Hepatocyte (in vitro differentiated cells): ENCODE results near the gene C11orf71. TPM values are rescaled to one million over a fixed set of nuclear protein-coding genes. Genes with fewer than 3 reads are reported as not detected.

ENCODE experiments used
- DNase-seq: peaks from one replicate; pipeline ENCODE4 v3.0.0-alpha.2; 2016; ENCODE audit warnings: low spot score
- H2AFZ ChIP-seq: fragments of 200-600 bp; sonication (generic); 2 replicates; pipeline ENCODE4 v1.6.0; 2016; ENCODE audit warnings: antibody characterized with exemption, mild to moderate bottlenecking
- H3K27ac ChIP-seq: fragments of 200-600 bp; sonication (generic); 2 replicates; pipeline ENCODE4 v1.5.1; 2016; ENCODE audit warnings: mild to moderate bottlenecking
- H3K27me3 ChIP-seq: fragments of 200-600 bp; sonication (generic); 2 replicates; pipeline ENCODE4 v1.6.1; 2016
- H3K36me3 ChIP-seq: fragments of 200-600 bp; sonication (generic); replicated peaks from 2 replicates; pipeline ENCODE4 v1.5.1; 2016; ENCODE audit warnings: low read depth; ENCODE audit not compliant: insufficient read depth
- H3K4me1 ChIP-seq: fragments of 200-600 bp; sonication (generic); 2 replicates; pipeline ENCODE4 v1.5.1; 2016; ENCODE audit warnings: mild to moderate bottlenecking, moderate library complexity; ENCODE audit not compliant: insufficient read depth
- H3K4me2 ChIP-seq: fragments of 200-600 bp; sonication (generic); 2 replicates; pipeline ENCODE4 v1.6.0; 2016
- H3K4me3 ChIP-seq: fragments of 200-600 bp; sonication (generic); 2 replicates; pipeline ENCODE4 v1.5.1; 2016; ENCODE audit warnings: mild to moderate bottlenecking
- H3K79me2 ChIP-seq: fragments of 200-600 bp; sonication (generic); 2 replicates; pipeline ENCODE4 v1.6.0; 2017; ENCODE audit warnings: mild to moderate bottlenecking
- H3K9me2 ChIP-seq: fragments of 200-600 bp; sonication (generic); replicated peaks from 2 replicates; pipeline ENCODE4 v1.6.0; 2017; ENCODE audit warnings: mild to moderate bottlenecking; ENCODE audit not compliant: insufficient read depth
- H3K9me3 ChIP-seq: fragments of 200-600 bp; sonication (generic); 2 replicates; pipeline ENCODE4 v1.5.1; 2016; ENCODE audit warnings: low read depth, mild to moderate bottlenecking
- H4K20me1 ChIP-seq: fragments of 200-600 bp; sonication (generic); 2 replicates; pipeline ENCODE4 v1.6.0; 2016; ENCODE audit warnings: mild to moderate bottlenecking; ENCODE audit not compliant: insufficient read depth, poor library complexity, severe bottlenecking
- CTCF ChIP-seq: fragments of 200-600 bp; sonication (generic); IDR thresholded peaks from 2 replicates; pipeline ENCODE4 v1.5.1; 2016; ENCODE audit warnings: antibody characterized with exemption, mild to moderate bottlenecking; ENCODE audit not compliant: poor library complexity
- EZH2 ChIP-seq: fragments of 200-600 bp; sonication (generic); IDR thresholded peaks from 2 replicates; pipeline ENCODE4 v1.6.1; 2016; ENCODE audit warnings: antibody characterized with exemption, mild to moderate bottlenecking, borderline replicate concordance
- EZH2phosphoT487 ChIP-seq: fragments of 200-600 bp; sonication (generic); IDR thresholded peaks from one replicate; pipeline ENCODE4 v1.6.1; 2018; ENCODE audit warnings: antibody characterized with exemption, mild to moderate bottlenecking, low read depth, moderate library complexity; ENCODE audit not compliant: unreplicated experiment, severe bottlenecking
- whole genome bisulfite sequencing: methylation state at CpG from one replicate; pipeline ENCODE4 v1.1.6; 2016; ENCODE audit warnings: low lambda C conversion rate; ENCODE audit errors: missing lambda C conversion rate; 5-methylcytosine and 5-hydroxymethylcytosine counted together
- polyA plus RNA-seq: library from polyadenylated mRNA; unstranded; fragments of >200 nt; fragmentation: Nextera tagmentation; extraction: Ambion mirVana; gene quantifications from 2 replicates; pipeline ENCODE4 v1.2.1, GENCODE V29; 2016
- total RNA-seq: library from RNA; depleted of rRNA; stranded (reverse); fragments of >200 nt; gene quantifications from 2 replicates; pipeline ENCODE4 v1.2.3, GENCODE V29; 2014

Gene C11orf71
- total and polyA plus RNA-seq, 2 experiments from 2014 or later: 6.4 to 8.1 TPM

GRCh38 chr11:114438303-114438702 lies 38.0 kb upstream of the C11orf71 start:
- H3K27me3 ChIP-seq: no peaks in the 10 kb centered on the region
- no peak for TF ChIP-seq EZH2
- TF ChIP-seq EZH2phosphoT487: no peak
- no peak for TF ChIP-seq CTCF
- peak overlapping the region; percentile 13 for H3K27ac ChIP-seq
- no peaks in the 10 kb centered on the region for H3K9me2 ChIP-seq
- peak overlapping the region; percentile 70 for H3K4me2 ChIP-seq
- no peaks in the 10 kb centered on the region for H3K9me3 ChIP-seq
- no peaks in the 10 kb centered on the region for H3K36me3 ChIP-seq
- peaks cover 29% of the 10 kb centered on the region for H3K79me2 ChIP-seq
- no peak overlapping the region for H3K4me3 ChIP-seq
- WGBS: 37% methylated on average over 6 of the region's 6 CpGs
- no peak overlapping the region for H2AFZ ChIP-seq
- H4K20me1 ChIP-seq: no peaks in the 10 kb centered on the region
- peak; percentile 13 for DNase-seq
- peaks cover 20% of the 10 kb centered on the region for H3K4me1 ChIP-seq

DNA sequence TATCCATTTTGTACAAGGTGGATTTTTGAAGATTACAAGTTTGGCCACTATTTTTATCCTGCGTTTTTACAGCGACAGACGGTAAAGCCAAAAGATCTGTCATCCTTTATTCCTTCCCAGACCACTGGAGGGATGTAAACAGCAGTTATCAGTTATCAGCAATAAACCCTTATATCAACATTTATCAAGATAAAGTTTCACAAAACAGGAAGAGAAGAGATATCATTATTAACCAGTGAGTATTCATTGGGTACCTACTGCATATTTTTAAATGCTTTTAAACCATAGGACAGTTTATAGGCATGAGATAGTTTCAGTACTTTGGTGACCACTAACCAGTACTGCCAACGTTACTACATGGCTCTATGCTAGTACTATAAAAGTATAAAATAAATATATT lies 33.1 kb upstream of the C11orf71 start:
- H3K27me3 ChIP-seq: no peaks in the 10 kb centered on the region
- no peak overlapping the region for H3K27ac ChIP-seq
- H3K4me3 ChIP-seq: no peak overlapping the region
- H3K36me3 ChIP-seq: no peaks in the 10 kb centered on the region
- H3K9me2 ChIP-seq: no peaks in the 10 kb centered on the region
- TF ChIP-seq EZH2 (no peak), EZH2phosphoT487 (no peak), CTCF (no peak)
- no peak for DNase-seq
- H3K9me3 ChIP-seq: no peaks in the 10 kb centered on the region
- no peaks in the 10 kb centered on the region for H3K4me1 ChIP-seq
- no peak overlapping the region for H2AFZ ChIP-seq
- H3K4me2 ChIP-seq: no peak overlapping the region
- H3K79me2 ChIP-seq: no peaks in the 10 kb centered on the region
- H4K20me1 ChIP-seq: no peaks in the 10 kb centered on the region
- 33% methylated on average over 4 of the region's 4 CpGs for WGBS

DNA sequence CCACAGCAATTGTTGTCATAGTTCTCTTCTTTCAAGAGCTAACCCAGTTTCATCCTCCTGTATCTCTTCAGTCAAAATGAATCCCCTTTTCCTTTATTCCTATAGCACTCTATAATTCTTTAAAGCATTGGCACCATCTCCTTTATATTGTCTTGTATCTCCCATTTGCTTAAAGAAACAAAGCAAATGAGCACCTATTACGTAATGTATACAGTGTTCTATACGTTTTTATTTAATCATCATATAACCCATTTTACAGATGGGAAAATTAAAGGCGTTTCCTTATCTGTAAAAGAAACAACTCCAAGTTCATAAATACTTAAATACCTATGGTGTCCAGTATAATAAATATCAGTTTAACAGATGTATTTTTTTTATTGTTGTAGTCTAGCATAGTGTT lies 32.6 kb upstream of the C11orf71 start:
- no peak overlapping the region for H3K4me2 ChIP-seq
- no peaks in the 10 kb centered on the region for H3K27me3 ChIP-seq
- no peak overlapping the region for H3K27ac ChIP-seq
- TF ChIP-seq CTCF (no peak), EZH2 (no peak), EZH2phosphoT487 (no peak)
- H3K9me2 ChIP-seq: no peaks in the 10 kb centered on the region
- H3K79me2 ChIP-seq: no peaks in the 10 kb centered on the region
- no peak overlapping the region for H2AFZ ChIP-seq
- H3K9me3 ChIP-seq: no peaks in the 10 kb centered on the region
- H3K4me3 ChIP-seq: no peak overlapping the region
- H4K20me1 ChIP-seq: no peaks in the 10 kb centered on the region
- no peaks in the 10 kb centered on the region for H3K36me3 ChIP-seq
- no peaks in the 10 kb centered on the region for H3K4me1 ChIP-seq
- WGBS: 84% methylated on average over 3 of the region's 3 CpGs
- DNase-seq: no peak

DNA sequence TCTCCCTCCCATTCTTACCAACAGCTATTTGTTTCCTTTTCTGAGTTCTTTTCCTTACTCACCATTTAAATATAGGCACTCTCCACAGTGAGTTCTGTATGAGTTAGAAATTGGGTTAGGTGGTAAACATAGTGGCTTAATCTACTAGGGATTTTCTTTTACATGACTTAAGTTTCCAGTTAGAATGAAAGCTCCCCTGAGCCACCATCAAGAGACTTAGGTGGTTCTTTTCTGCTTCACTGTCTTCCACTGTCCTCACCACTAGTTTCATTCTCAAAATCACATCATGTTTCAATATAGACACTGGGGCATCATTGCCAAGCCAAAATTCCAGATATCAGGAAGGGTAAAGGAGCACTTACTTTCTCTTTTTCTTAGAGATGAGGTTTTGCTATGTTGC lies 30.0 kb upstream of the C11orf71 start:
- no peak overlapping the region for H2AFZ ChIP-seq
- H3K27ac ChIP-seq: no peak overlapping the region
- H3K4me2 ChIP-seq: no peak overlapping the region
- no peaks in the 10 kb centered on the region for H3K9me3 ChIP-seq
- no peaks in the 10 kb centered on the region for H3K27me3 ChIP-seq
- H3K36me3 ChIP-seq: no peaks in the 10 kb centered on the region
- H3K4me1 ChIP-seq: no peaks in the 10 kb centered on the region
- no peak overlapping the region for H3K4me3 ChIP-seq
- no peaks in the 10 kb centered on the region for H4K20me1 ChIP-seq
- H3K9me2 ChIP-seq: no peaks in the 10 kb centered on the region
- no peak for TF ChIP-seq EZH2
- TF ChIP-seq CTCF: no peak
- no peak for TF ChIP-seq EZH2phosphoT487
- no peaks in the 10 kb centered on the region for H3K79me2 ChIP-seq
- DNase-seq: no peak
